Keratinocyte (primary cell): Measurements from ENCODE around the gene DNM2.

ENCODE experiments used
- EZH2 ChIP-seq: IDR thresholded peaks from one replicate; pipeline ENCODE4 v1.6.1; 2012; ENCODE audit warnings: inconsistent platforms, mild to moderate bottlenecking, low read length, moderate library complexity
- TF ChIP-seq, protein P1 (sequence below), 3 experiments: IDR thresholded peaks in 1 of 3; conservative IDR thresholded peaks in 1 of 3; optimal IDR thresholded peaks in 1 of 3; 2 replicates in 2 of 3; 3 replicates in 1 of 3; pipeline versions ENCODE3 to v1.5.1; 2011; ENCODE audit warnings: low read length in 3 of 3, mild to moderate bottlenecking in 3 of 3, moderate library complexity in 2 of 3, control low read depth in 1 of 3, inconsistent platforms in 1 of 3; ENCODE audit not compliant: insufficient read depth in 2 of 3; ENCODE audit errors: extremely low read depth in 1 of 3

DNA sequence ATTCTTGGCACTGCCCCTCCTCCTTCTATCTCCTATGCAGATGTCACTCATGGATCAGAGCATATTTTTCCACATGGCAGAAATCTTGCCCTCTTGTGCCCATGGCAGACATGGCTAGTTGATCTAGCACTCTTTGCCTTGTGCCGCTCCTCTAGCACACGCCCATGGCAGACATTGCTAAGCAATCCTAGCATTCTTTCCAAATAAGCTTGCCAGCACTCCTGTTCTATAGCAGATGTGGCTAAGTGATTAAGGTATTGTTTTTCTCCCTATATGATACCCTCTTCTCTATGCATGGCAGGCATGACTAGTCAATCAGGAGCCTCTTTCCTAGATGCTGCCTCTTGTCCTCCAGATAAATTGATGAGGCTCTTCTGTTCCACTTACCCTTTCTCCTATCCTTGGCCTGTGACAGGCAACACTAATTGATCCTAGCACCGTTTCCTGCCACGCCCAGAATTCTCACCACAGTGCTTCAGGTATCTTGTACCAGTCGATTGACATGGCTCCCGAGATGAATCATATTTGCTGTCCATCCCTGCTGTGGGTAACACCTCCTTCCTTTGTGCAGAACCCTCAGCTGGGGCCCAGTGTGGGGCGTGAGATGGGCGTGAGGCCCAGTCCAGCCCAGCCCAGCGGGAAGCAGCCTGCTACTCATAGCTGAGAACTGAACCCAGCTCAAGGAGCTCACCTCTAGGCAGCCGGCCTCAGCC, 91.2 kb downstream of the DNM2 start:
- TF ChIP-seq, protein P1, sequence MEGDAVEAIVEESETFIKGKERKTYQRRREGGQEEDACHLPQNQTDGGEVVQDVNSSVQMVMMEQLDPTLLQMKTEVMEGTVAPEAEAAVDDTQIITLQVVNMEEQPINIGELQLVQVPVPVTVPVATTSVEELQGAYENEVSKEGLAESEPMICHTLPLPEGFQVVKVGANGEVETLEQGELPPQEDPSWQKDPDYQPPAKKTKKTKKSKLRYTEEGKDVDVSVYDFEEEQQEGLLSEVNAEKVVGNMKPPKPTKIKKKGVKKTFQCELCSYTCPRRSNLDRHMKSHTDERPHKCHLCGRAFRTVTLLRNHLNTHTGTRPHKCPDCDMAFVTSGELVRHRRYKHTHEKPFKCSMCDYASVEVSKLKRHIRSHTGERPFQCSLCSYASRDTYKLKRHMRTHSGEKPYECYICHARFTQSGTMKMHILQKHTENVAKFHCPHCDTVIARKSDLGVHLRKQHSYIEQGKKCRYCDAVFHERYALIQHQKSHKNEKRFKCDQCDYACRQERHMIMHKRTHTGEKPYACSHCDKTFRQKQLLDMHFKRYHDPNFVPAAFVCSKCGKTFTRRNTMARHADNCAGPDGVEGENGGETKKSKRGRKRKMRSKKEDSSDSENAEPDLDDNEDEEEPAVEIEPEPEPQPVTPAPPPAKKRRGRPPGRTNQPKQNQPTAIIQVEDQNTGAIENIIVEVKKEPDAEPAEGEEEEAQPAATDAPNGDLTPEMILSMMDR (optimal IDR thresholded peaks at IDR 0.05 in 1 of 3, IDR thresholded peaks at IDR 0.05 in 1 of 3, conservative IDR thresholded peaks at IDR 0.05 in 1 of 3; ENCODE audit: extremely low read depth in 1 of 3, insufficient read depth in 2 of 3, low read length in 3 of 3), result no peak
- TF ChIP-seq EZH2, result no peak
